Measurements from ENCODE around the gene ITPR2.
"Not testable (repeated sequence)": the region's sequence is repeated elsewhere in the genome, so short reads cannot be mapped to it uniquely, and the experiment has no call there.

Gene ITPR2

DNA sequence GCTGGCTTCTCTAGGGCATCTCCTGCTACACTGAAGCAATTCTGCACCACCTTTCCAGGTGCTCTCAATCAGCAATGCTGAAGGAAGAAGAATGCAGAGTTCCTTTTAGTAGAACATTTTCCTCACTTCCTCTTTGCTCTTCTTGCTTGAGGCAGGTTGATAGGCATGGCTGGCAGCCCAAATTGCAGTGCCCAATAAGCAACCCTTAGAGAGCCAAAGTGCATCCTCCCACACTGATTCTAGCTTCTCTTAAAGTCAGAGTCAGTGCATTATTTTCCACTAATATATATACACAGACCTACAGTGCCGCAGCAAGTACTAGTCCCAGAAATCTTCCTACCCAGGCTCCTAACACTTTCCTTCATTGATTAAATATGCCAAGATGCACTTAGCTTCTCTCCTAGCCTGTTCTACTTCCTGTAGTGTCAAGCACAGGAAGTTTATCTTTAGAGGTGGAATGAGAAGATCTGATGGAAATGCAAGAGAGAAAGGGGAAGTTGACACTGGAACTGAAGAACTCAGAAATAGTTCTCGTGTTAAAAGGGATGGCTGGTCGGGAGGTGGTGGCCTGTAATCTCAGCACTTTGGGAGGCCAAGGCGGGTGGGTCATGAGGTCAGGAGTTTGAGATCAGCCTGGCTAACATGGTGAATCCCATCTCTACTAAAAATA is 504.9 kb downstream of the ITPR2 start:
- DNase-seq, result no peak

GRCh38 chr12:26323673-26324072 is 509.3 kb downstream of the ITPR2 start:
- DNase-seq, result no peak

DNA sequence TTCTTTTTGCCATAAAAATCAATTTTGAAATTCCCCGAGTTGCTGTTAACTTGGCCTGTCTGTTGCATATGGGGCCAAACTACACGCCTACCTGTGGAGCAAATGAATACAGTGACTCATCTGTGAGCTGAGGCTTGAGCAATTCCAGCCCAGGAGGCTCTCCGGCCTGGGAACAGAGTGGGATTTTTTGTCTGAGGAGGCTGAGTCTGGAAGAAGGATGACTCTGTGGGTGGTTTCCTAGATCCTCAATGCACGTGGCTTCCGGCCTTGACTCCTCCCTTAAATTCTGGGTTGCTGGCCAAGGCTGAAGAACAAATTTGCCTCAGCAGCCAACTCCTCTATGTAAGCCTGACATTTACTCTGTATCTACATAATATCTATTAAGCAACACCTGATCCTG is 513.5 kb downstream of the ITPR2 start:
- DNase-seq, result no peak

DNA sequence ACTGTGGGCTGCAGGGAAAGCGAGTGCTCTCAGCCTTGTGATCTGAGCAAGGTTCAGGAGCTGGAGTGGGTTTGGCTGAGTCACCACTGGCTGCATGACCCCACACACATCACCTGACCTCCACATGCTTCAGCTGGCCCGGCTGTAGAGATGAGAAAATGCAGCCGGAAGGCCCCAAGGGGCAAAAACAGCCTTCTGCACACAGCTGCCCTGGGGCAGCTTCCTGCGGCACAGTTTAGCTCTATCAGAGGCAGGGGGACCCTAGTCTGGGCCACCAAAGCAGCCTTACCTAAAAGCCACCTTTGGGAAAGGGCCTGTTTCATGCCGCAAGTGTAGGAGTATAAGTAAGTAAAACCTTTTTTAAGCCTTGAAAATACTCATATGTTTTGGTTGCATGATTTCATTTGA is 514.3 kb downstream of the ITPR2 start:
- DNase-seq, result no peak

DNA sequence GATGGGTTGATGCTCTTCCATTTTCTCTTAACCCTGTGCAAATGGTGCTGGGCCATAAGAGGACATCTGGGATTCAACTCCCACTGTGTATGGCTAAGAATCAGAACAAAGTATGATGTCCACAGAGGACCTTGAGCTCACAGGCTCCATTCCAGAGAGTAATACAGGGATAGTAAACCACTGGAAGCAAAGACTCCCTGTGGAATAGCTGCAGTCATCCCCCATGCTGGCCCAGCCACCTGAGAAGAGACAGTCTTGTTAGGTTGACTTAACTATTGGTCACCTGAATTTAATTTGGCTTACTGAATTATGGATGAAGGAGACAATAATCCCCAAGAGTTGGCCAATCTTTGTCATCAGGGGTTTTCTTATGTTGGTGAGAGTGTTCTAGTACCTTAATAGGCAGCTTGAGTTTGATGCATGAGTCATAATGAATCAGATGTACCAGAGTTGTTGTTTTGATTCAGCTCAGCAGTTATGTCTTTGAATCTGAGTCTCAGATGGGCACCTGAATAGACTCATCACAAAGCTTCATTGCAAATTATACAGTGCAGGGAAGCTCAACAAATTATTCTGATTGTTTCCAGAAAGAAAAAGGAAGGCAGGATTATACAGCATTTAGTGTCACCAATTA is 514.9 kb downstream of the ITPR2 start:
- DNase-seq, result no peak

DNA sequence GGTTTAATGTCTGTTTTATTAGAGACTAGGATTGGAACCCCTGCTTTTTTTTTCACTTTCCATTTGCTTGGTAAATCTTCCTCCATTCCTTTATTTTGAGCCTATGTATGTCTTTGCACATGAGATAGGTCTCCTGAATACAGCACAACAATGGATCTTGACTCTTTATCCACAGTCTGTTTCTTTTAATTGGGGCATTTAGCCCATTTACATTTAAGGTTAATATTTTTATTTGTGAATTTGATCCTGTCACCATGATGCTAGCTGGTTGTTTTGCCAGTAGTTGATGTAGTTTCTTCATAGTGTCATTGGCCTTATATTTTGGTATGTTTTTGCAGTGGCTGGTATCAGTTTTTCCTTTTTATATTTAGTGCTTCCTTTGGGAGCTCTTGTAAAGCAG is 518.9 kb downstream of the ITPR2 start:
- not testable (repeated sequence) for DNase-seq

GRCh38 chr12:26310489-26310888 is 522.5 kb downstream of the ITPR2 start:
- not testable (repeated sequence) for DNase-seq

- DNase-seq, result no peak
Measured at GRCh38 chr12:26309634-26310033, 523.4 kb downstream of the ITPR2 start.

DNA sequence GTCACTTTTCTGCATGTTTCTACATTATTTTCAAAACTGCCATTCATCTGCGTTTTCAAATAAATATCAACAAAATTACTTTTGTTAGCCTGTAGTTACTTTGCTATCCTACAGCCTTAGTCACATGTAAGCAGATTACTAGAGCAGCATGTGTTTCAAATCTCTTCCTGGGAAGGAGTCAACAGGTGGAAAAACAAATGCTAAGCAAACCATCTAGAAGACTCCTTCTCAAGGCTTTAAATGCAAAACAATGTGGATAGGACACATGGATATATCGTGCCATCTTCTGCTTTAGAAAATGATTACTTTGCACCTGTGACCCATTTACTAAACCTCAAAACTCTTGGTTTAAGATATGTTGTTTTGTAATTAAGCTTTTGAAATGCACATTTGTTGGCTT is 528.7 kb downstream of the ITPR2 start:
- DNase-seq, result no peak

- no peak for DNase-seq
Measured at GRCh38 chr12:26303418-26303817, 529.6 kb downstream of the ITPR2 start.

- no peak for DNase-seq
Measured at GRCh38 chr12:26302776-26303175, 530.2 kb downstream of the ITPR2 start.

DNA sequence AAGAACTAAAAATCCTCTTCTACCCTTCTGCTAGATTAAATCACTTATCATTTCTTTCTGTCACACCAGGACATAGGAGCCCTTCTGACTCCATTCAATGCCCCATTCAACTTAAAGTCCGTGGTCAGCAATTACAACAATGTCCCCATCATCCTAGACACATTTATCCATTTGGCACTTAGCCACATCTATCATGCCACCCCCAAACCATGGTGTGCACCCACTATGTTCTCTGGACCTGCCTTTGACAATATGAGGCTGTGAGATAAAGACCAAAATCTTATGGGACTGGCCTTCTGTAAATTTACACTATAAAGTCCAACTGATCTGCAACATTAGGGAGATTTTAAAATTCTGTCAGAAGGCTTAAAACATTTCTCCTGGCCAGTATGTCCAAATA is 533.2 kb downstream of the ITPR2 start:
- no peak for DNase-seq

- DNase-seq, result no peak
Measured at GRCh38 chr12:26298785-26299621, 534.0 kb downstream of the ITPR2 start.

- no peak for DNase-seq
Measured at GRCh38 chr12:26297396-26298070, 535.5 kb downstream of the ITPR2 start.

DNA sequence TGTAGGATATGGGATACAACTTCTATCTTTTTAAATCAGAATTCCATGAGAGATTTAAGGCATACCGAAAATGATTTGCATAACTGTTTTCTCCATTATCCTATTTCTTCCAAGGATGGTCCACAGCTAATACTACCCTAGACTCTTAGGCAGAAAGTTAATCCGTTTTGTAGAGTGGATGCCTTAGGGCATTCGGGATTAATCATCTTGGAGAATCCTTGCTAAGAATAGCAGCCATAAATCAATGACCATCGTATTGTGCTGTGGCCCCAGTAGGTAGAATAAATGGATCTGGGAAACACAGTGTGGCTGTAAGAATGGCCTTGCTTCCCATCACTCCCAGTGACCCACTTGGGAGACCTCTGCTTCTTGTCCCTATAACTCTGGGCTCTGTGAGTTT is 538.0 kb downstream of the ITPR2 start:
- DNase-seq, result no peak

GRCh38 chr12:26293612-26294011 is 539.4 kb downstream of the ITPR2 start:
- no peak for DNase-seq

GRCh38 chr12:26292596-26292995 is 540.4 kb downstream of the ITPR2 start:
- DNase-seq, result no peak

DNA sequence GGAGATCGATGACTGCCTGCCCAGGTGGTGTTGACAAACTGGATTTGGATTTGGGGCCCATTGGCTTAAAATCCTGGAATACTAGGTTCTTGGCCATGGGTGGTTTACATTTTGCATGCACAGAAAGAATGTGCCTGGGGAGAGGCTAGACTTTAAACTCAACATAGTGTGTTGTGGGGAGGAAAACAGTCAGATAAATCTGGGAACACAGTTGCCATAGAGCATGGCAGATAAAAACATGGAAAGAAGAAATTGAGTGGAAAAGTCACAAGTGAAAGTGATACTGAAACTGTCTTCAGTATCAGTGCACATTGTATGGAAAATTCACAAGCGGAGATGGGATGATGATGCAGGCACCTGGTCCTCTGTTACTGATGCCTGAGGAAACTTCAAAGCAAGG is 542.4 kb downstream of the ITPR2 start:
- DNase-seq, result no peak

- no peak for DNase-seq
Measured at GRCh38 chr12:26287671-26288381, 545.2 kb downstream of the ITPR2 start.
